ENCODE measurements around the gene ZNF626. TPM values are rescaled to one million over a fixed set of nuclear protein-coding genes. Genes with fewer than 3 reads are reported as not detected.

The ZNF626 gene
- total RNA-seq, 1 donor from 2014 or later, result 20.6 TPM

Other genes starting within 250 kb of the ZNF626 start
- 10.9 and 13.7 TPM in 2 replicates for gene ZNF737, start 95.8 kb downstream of the ZNF626 start, total RNA-seq
- 3.9 and 7.5 TPM in 2 replicates for gene ZNF66, start 114.7 kb upstream of the ZNF626 start, total RNA-seq